Measurements from ENCODE around the gene LRRFIP2.
"Not testable (repeated sequence)": the region's sequence is repeated elsewhere in the genome, so short reads cannot be mapped to it uniquely, and the experiment has no call there.

Gene LRRFIP2

GRCh38 chr3:37141676-37142075 is 32.7 kb downstream of the LRRFIP2 start:
- DNase-seq: no peak

- DNase-seq: no peak
These were observed 33.4 kb downstream of the LRRFIP2 start for GRCh38 chr3:37140899-37141541.

- no peak for DNase-seq
These were observed 34.8 kb downstream of the LRRFIP2 start for GRCh38 chr3:37139567-37140052.

GRCh38 chr3:37138816-37139215 is 35.6 kb downstream of the LRRFIP2 start:
- DNase-seq: no peak

GRCh38 chr3:37137516-37137915 is 36.9 kb downstream of the LRRFIP2 start:
- no peak for DNase-seq

- no peak for DNase-seq
These were observed 38.3 kb downstream of the LRRFIP2 start for GRCh38 chr3:37136067-37136466.

GRCh38 chr3:37135561-37135960 is 38.8 kb downstream of the LRRFIP2 start:
- DNase-seq: no peak

GRCh38 chr3:37132334-37132733 is 42.0 kb downstream of the LRRFIP2 start:
- no peak for DNase-seq

GRCh38 chr3:37131860-37132144 is 42.6 kb downstream of the LRRFIP2 start:
- no peak for DNase-seq

- DNase-seq: no peak
These were observed 43.2 kb downstream of the LRRFIP2 start for GRCh38 chr3:37130984-37131859.

- no peak for DNase-seq
These were observed 43.9 kb downstream of the LRRFIP2 start for GRCh38 chr3:37130448-37130847.

GRCh38 chr3:37129871-37130270 is 44.5 kb downstream of the LRRFIP2 start:
- DNase-seq: no peak

GRCh38 chr3:37127340-37127739 is 47.0 kb downstream of the LRRFIP2 start:
- DNase-seq: no peak

- DNase-seq: no peak
These were observed 47.5 kb downstream of the LRRFIP2 start for GRCh38 chr3:37126856-37127255.

- no peak for DNase-seq
These were observed 48.9 kb downstream of the LRRFIP2 start for GRCh38 chr3:37125195-37126073.

GRCh38 chr3:37124435-37124834 is 49.9 kb downstream of the LRRFIP2 start:
- no peak for DNase-seq

GRCh38 chr3:37123292-37123691 is 51.1 kb downstream of the LRRFIP2 start:
- DNase-seq: no peak

- DNase-seq: not testable (repeated sequence)
These were observed 52.3 kb downstream of the LRRFIP2 start for GRCh38 chr3:37122069-37122468.

GRCh38 chr3:37118163-37118562 is 56.2 kb downstream of the LRRFIP2 start:
- DNase-seq: no peak

GRCh38 chr3:37117548-37117947 is 56.8 kb downstream of the LRRFIP2 start:
- DNase-seq: no peak

- no peak for DNase-seq
These were observed 57.4 kb downstream of the LRRFIP2 start for GRCh38 chr3:37116998-37117397.

GRCh38 chr3:37115446-37115845 is 58.9 kb downstream of the LRRFIP2 start:
- DNase-seq: no peak
